HG03432 (cell line): Measurements from ENCODE around the gene MACC1.
A peak's percentile ranks its signal among the peaks of the same experiment; 100 is the strongest.

Source experiments
- ATAC-seq: cut with Tn5 transposase; IDR thresholded peaks from one replicate; pipeline ENCODE4 v1.9.1; 2021; ENCODE audit warnings: mild to moderate bottlenecking, moderate library complexity; ENCODE audit not compliant: unreplicated experiment

The MACC1 gene

DNA sequence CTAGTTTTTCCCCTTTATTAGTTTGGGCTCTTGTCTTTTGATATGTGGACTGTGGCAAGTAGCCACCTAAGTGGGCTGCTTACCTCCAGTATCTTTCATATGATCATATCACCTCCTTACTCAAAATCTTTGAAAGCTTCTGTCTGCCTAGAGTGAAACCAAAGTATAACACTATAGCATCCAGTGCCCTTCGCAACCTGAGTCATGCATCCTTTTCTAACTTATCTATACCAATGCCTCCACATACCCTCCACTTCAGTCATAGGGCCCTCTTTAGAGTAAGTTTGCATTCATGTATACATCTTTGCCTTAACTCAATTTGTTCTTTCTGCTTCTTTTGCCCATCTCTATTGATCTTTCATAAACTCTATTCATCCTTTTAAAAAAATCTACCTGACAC is 15.7 kb upstream of the MACC1 start:
- peak; percentile 35 for ATAC-seq

DNA sequence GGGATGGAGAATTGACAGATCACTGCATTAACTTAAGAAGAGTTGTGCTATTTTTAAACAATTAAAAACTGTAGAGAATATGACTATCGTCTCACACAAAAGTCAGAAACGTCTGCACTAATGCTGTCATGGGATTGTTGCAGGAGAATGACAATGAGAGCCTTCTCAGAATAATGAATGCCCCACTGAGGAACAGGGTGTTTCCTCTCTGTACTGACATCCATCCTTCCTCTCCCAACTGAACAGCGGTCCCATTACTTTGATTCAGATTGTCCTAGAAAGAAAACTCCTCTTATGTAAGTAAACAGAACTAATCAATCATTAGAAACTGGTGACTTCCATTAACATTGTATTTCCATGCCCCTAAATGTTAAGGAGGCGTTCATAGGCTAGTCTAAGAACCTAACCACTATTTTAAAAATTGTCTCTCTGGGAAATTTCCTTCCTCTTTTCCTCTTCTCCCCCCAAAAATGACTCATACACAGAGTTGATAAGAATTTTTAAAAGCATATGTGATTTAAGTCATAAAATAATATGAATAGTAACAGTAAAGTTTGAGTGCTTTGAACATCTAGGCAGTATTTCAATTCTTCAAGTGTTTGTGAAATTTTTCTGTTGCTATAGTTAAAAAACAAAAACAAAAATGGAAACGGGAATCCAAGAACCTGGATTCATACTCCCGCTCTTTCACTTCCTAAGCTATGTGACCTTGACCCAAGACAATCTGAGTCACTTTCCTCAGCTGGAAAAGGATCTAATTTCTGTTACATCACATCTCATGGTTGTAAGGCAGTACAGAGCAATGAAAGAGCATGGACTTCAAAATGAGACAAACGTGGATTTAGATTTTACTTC is 12.7 kb upstream of the MACC1 start:
- no peak for ATAC-seq

GRCh38 chr7:20229081-20229480 is 11.9 kb upstream of the MACC1 start:
- ATAC-seq, result no peak

DNA sequence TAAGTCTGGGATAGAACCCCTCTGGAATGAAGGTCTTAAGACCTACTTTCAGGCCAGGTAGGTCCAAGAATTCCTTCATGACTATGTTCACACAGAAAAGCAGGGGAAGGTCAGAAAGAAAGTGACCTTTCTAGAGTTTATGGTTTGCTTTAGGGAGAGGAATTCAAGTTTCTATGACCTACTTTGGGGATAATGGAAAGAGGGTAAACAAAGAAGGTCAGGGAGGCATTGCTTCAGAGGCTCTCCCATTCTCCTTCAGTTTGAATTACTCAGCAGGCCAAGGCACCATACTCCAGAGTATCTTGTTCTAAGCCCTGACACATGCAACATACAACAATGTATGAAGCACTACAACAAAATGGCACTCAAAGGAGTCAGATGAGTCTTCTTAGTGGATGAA is 11.5 kb upstream of the MACC1 start:
- ATAC-seq, result no peak

DNA sequence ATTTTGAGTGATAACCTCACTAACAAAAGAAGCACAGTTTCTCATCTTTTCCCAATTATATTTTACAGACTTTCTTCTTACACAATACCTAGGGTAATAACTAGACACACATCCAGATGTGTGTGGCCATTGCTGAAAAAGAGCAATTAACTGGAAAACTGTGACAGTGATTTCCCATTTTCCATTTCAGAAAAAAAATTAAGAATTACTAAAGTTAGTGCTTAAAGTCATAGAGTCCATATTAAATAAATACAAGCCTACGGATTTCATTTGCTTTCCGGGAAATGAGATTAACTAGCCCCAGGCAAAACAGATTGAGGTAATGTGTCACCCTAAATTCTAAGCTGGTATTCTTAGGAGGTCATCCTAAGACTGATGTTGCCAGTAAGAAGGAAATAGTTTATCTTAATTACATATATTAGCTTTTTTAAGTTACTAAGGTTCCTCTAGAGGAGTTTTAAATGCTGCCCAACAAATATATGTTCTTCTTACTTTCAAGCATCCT is 10.2 kb upstream of the MACC1 start:
- no peak for ATAC-seq

DNA sequence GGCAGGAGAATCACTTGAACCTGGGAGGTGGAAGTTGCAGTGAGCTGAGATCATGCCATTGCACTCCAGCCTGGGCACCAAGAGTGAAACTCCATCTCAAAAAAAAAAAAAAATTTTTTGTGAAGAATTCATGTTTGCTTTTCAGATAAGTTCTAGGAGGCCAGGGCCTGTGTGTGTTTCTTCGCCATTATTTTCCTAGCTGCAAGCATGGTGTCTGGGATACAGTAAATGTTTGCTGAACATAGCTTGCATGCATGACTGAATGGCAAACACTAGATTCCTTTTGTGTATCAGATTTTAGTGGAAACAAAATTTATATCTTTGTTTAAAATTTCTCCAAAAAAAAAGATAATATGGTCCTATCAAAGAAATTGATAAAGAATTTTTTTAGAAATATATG is 9.7 kb upstream of the MACC1 start:
- ATAC-seq, result no peak

DNA sequence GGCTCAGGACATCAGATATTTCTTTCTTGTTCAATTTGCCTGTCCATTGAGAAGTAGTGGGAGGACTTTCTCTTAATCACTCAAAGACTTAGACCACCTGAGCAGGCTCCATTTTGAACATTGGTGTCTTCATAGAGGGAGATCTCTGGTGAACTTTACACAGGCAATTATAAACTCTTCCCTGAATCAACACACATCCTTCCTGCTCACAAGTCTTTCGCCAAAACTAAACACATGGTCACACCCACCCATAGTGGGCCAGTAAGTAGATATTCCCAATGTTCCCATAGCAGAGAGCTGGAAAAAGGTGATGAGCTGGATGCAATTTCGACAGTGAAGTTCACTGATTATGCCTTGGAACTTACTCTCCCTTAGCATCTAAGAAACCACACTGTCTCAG is 8.2 kb upstream of the MACC1 start:
- no peak for ATAC-seq

DNA sequence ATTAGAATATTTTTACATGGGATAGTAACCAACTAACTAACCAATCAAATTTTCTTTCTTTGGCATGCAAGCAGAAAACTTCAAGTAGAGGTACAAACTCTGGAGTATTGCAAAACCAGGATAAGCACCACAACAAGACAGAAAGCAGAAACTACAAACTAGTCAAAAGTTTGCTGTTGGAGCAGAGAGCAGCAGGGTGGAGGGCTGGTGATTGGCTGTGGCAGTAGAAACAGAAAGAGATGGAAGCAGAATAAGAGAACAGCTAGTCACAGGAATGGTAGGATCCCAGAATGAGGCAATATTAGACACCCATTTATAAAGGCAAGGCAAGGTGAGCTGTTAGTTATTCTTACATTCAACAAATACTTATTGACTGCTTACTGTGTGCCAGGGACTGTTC is 6.8 kb upstream of the MACC1 start:
- ATAC-seq, result no peak

GRCh38 chr7:20223356-20223755 is 6.2 kb upstream of the MACC1 start:
- ATAC-seq, result no peak

DNA sequence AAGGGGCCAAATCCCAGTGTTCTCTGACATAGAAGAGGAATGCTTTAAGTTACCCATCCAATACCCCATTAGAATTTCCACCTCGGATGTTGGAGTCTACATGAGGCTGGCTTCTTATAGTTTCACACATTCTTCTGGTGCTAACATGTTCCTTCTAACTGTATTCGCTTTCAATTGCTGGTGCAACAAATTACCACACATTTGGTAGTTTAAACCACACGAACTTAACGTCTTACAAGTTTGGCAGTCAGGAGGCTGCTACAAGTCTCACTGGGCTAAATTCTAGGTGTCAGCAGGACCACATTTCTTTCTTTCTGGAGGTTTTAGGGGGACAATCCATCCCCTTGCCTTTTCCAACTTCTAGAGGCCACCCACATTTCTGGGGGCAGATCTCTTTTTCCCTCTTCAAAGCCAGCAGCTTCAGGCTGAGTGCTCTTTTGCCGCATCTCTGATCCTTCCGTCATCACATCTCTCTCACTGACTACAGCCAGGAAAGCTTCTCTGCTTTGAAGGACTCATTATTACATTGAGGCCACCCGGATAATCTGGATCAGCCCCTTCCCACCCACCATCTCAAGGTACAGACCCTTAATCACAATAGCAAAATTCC is 5.1 kb upstream of the MACC1 start:
- ATAC-seq, result no peak

DNA sequence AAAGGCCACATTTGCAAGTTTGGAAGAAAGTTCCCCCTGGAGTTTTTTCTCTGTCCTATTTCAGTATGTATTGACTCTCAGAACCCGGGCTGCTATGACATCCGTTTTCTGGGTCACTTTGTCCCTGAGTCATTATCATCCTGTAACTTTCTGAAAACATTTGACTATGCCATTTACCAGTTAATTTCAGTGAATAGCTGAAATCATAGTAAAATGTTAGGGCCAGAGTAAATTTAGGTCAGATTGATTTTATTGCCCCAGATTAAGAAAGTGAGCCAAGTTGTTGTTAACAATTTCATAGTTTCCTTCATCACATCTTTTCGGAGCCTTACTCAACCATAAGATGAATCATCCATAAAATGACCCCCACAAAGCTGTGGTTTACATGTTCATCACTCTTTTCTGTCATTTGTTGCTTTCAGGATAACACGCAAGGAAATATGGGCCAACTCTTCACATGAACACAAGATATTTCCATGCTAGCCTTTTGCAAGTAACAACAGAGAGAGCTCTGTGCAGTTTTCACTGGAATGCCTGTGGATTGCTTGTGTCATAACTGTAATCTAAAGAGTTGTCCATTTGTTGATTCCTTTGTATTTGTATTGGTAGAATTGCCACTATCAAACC is 3.9 kb upstream of the MACC1 start:
- ATAC-seq, result peak; percentile 21

- peak; percentile 11 for ATAC-seq
These were observed 3.1 kb upstream of the MACC1 start for GRCh38 chr7:20220293-20220761.

GRCh38 chr7:20219446-20220292 is 2.5 kb upstream of the MACC1 start:
- ATAC-seq, result peak; percentile 76

DNA sequence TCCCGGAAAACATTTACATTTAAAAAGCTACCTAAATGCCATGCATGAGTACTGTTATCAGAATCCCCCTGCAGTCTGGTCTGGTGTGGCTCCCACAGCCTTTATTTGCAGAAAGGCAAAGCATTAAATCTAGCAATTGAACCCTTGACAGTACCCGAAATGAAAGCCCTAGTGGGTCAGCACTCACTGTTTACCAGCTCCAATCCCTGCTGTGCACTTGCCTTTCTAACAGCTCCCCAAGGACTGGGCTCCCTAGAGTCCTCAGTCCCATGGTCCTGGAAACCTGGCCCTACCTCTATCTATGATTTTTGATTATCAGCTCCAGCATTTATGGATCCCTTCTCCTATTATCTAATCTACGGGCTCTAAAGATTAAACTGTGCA is 1.9 kb upstream of the MACC1 start:
- no peak for ATAC-seq

GRCh38 chr7:20218279-20218678 is 1.1 kb upstream of the MACC1 start:
- ATAC-seq, result no peak

DNA sequence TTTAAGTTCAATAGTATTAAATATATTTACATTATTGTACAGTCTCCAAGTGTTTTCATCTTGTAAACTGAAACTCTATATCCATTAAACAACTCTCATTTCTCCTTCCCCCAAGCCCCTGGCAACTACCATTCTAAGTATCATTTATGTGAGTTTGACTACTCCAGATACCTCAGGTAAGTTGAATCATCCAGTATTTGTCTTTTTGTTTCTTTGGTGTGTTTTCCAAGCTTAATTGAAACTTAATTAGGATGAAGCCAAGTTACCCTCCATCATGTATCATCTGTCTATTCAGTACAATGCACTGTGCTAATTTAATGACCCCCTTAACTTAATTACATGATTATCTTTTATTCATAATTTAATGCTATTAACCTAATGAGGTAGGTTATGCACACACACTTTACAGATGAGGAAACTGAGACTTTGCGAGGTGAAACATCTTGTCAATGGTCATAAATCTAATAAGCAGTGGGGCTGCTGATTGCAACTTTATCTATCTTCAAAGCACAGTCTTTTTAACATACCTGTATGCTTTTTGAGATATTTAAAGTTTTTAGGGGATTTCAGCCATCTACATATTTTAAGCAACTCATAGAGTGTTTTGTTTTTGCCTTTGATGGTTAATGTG is 663 bp downstream of the MACC1 start:
- ATAC-seq, result no peak

- no peak for ATAC-seq
These were observed 2.1 kb downstream of the MACC1 start for GRCh38 chr7:20214921-20215669.

- no peak for ATAC-seq
These were observed 3.1 kb downstream of the MACC1 start for GRCh38 chr7:20214132-20214531.

DNA sequence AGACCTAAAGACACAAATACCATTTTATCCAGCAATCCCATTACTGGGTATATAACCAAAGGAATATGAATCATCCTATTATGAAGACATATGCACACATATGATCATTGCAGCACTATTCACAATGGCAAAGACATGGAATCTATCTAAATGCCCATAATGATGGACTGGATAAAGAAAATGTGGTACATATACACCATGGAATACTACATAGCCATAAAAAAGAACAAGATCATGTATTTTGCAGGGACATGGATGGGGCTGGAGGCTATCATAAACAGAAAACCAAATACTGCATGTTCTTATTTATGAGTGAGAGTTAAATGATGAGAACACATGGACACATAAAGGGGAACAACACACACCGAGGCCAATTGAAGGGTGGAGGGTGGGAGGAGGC is 3.8 kb downstream of the MACC1 start:
- ATAC-seq, result no peak

DNA sequence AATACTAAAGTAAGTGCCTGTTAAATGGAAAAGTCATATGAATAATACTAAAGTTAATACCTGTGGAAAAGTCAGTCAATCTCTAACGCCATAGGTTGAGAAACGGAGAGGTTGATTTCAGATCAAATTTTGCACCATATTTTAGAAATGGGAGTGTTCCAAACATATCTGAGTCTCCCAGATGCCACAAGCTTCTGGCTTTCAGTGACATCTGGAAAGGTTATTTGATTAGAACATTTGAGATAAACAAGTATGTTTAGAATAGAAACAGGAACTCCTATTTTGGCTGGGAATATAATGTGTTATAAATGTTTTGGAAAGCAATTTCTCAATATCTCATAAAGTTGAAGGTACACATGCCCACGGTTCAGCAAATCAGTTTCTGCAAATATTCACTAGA is 5.8 kb downstream of the MACC1 start:
- ATAC-seq, result no peak
